BLaER1 treated with 17β-estradiol and CSF1 and Interleukin-3, amounts not matched to agents 10 nM and 100 nM (cell line): Measurements from ENCODE around the gene DNAH17.

ENCODE experiments used
- H3K27ac ChIP-seq, 11 experiments: shearing (Covaris generic); formaldehyde crosslinking; 2 replicates each; pipeline ENCODE4 v1.8.1; 2022
- H3K27me3 ChIP-seq, 11 experiments: shearing (Covaris generic); formaldehyde crosslinking; 2 replicates each; pipeline ENCODE4 v1.8.1; 2022
- H3K36me3 ChIP-seq, 11 experiments: shearing (Covaris generic); formaldehyde crosslinking; 2 replicates each; pipeline ENCODE4 v1.8.1; 2022
- H3K4me1 ChIP-seq, 10 experiments: shearing (Covaris generic); formaldehyde crosslinking; 2 replicates each; pipeline ENCODE4 v1.8.1; 2022
- H3K4me2 ChIP-seq, 11 experiments: shearing (Covaris generic); formaldehyde crosslinking; 2 replicates each; pipeline ENCODE4 v1.8.1; 2022
- H3K4me3 ChIP-seq, 10 experiments: shearing (Covaris generic); formaldehyde crosslinking; 2 replicates each; pipeline ENCODE4 v1.8.1; 2022
- H3K9ac ChIP-seq, 11 experiments: shearing (Covaris generic); formaldehyde crosslinking; 2 replicates each; pipeline ENCODE4 v1.8.1; 2022
- H3K9me3 ChIP-seq, 11 experiments: shearing (Covaris generic); formaldehyde crosslinking; replicated peaks in 1 of 11; 2 replicates each; pipeline ENCODE4 v1.8.1; 2022
- H4K20me1 ChIP-seq, 11 experiments: shearing (Covaris generic); formaldehyde crosslinking; 2 replicates each; pipeline ENCODE4 v1.8.1; 2022
- Cebpa-rat ChIP-seq, 11 experiments: shearing (Covaris generic); IDR thresholded peaks; 2 replicates each; pipeline ENCODE4 v1.8.1; 2022

The DNAH17 gene

GRCh38 chr17:78619334-78619733, 42.1 kb upstream of the DNAH17 start:
- Histone ChIP-seq H3K9me3 (peaks cover 16 to 38% (median 32%) of the 10 kb centered on the region in 11 experiments; a peak in 20 of 22 replicates), H3K9ac (no peak overlapping the region), H4K20me1 (no peaks in the 10 kb centered on the region), H3K4me3 (no peak overlapping the region), H3K27ac (no peak overlapping the region), H3K4me2 (no peak overlapping the region), H3K36me3 (peaks cover 0 to 8% (median 0%) of the 10 kb centered on the region in 11 experiments; a peak in 1 of 22 replicates), H3K27me3 (no peaks in the 10 kb centered on the region), H3K4me1 (peaks cover 18 to 42% (median 23%) of the 10 kb centered on the region in 10 experiments)
- TF ChIP-seq Cebpa-rat (IDR thresholded peaks at IDR 0.05): no peak

- H3K4me2 ChIP-seq: peak overlapping the region in 4 of 11 experiments; percentile 11 to 47 (median 22); a peak in 4 of 22 replicates
- no peaks in the 10 kb centered on the region for H4K20me1 ChIP-seq
- no peaks in the 10 kb centered on the region for H3K27me3 ChIP-seq
- TF ChIP-seq Cebpa-rat (IDR thresholded peaks at IDR 0.05): no peak
- no peak overlapping the region for H3K9ac ChIP-seq
- H3K36me3 ChIP-seq: 0 out of 22 replicates have a peak, but pooled peaks cover 0 to 3% (median 0%) of the 10 kb centered on the region in 11 experiments
- H3K9me3 ChIP-seq: peaks cover 16 to 42% (median 32%) of the 10 kb centered on the region in 11 experiments; a peak in 20 of 22 replicates
- H3K4me1 ChIP-seq: peaks cover 17 to 39% (median 23%) of the 10 kb centered on the region in 10 experiments
- no peak overlapping the region for H3K4me3 ChIP-seq
- H3K27ac ChIP-seq: no peak overlapping the region
Observed at GRCh38 chr17:78618264-78619066, 41.3 kb upstream of the DNAH17 start.

GRCh38 chr17:78617511-78618061, 40.4 kb upstream of the DNAH17 start:
- H3K4me2 ChIP-seq: peak overlapping the region in 5 of 11 experiments; percentile 11 to 47 (median 18); a peak in 7 of 22 replicates
- no peak overlapping the region for H3K4me3 ChIP-seq
- peaks cover 16 to 42% (median 32%) of the 10 kb centered on the region in 11 experiments; a peak in 20 of 22 replicates for H3K9me3 ChIP-seq
- H4K20me1 ChIP-seq: no peaks in the 10 kb centered on the region
- H3K27ac ChIP-seq: no peak overlapping the region
- no peak for TF ChIP-seq Cebpa-rat (IDR thresholded peaks at IDR 0.05)
- H3K36me3 ChIP-seq: no peaks in the 10 kb centered on the region
- no peaks in the 10 kb centered on the region for H3K27me3 ChIP-seq
- no peak overlapping the region for H3K9ac ChIP-seq
- H3K4me1 ChIP-seq: peaks cover 8 to 31% (median 21%) of the 10 kb centered on the region in 10 experiments; a peak in 18 of 20 replicates

GRCh38 chr17:78616946-78617345, 39.8 kb upstream of the DNAH17 start:
- no peak for TF ChIP-seq Cebpa-rat (IDR thresholded peaks at IDR 0.05)
- no peak overlapping the region for H3K27ac ChIP-seq
- no peak overlapping the region for H3K4me3 ChIP-seq
- H3K4me1 ChIP-seq: peaks cover 8 to 31% (median 18%) of the 10 kb centered on the region in 10 experiments; a peak in 17 of 20 replicates
- no peak overlapping the region for H3K9ac ChIP-seq
- H3K9me3 ChIP-seq: peaks cover 16 to 42% (median 32%) of the 10 kb centered on the region in 11 experiments; a peak in 20 of 22 replicates
- no peaks in the 10 kb centered on the region for H3K36me3 ChIP-seq
- no peaks in the 10 kb centered on the region for H4K20me1 ChIP-seq
- H3K27me3 ChIP-seq: no peaks in the 10 kb centered on the region
- no peak overlapping the region for H3K4me2 ChIP-seq

- Histone ChIP-seq H4K20me1 (no peaks in the 10 kb centered on the region), H3K9me3 (peaks cover 14 to 37% (median 27%) of the 10 kb centered on the region in 11 experiments; a peak in 20 of 22 replicates), H3K27me3 (no peaks in the 10 kb centered on the region), H3K9ac (no peak overlapping the region), H3K36me3 (no peaks in the 10 kb centered on the region), H3K4me1 (peaks cover 0 to 20% (median 13%) of the 10 kb centered on the region in 10 experiments; a peak in 14 of 20 replicates), H3K4me3 (no peak overlapping the region), H3K4me2 (no peak overlapping the region), H3K27ac (0 out of 22 replicates have a peak overlapping the region, but pooled peaks of 1 of the 11 experiments have one; percentile 28)
- TF ChIP-seq Cebpa-rat (IDR thresholded peaks at IDR 0.05): no peak
Observed at GRCh38 chr17:78615631-78616030, 38.4 kb upstream of the DNAH17 start.

GRCh38 chr17:78613416-78613815, 36.2 kb upstream of the DNAH17 start:
- Histone ChIP-seq H3K4me3 (no peak overlapping the region), H3K9me3 (peaks cover 0 to 19% (median 6%) of the 10 kb centered on the region in 11 experiments; a peak in 16 of 22 replicates), H3K27ac (peak overlapping the region in 1 of 11 experiments; percentile 18; a peak in 1 of 22 replicates), H3K4me2 (peak overlapping the region in 1 of 11 experiments; percentile 24; a peak in 1 of 22 replicates), H3K9ac (no peak overlapping the region), H3K27me3 (no peaks in the 10 kb centered on the region), H4K20me1 (no peaks in the 10 kb centered on the region), H3K36me3 (no peaks in the 10 kb centered on the region), H3K4me1 (peaks cover 0 to 20% (median 11%) of the 10 kb centered on the region in 10 experiments; a peak in 12 of 20 replicates)
- 0 out of 22 replicates have a peak, but pooled peaks of 1 of the 11 experiments have one; percentile 40 for TF ChIP-seq Cebpa-rat (IDR thresholded peaks at IDR 0.05)

GRCh38 chr17:78611607-78612006, 34.4 kb upstream of the DNAH17 start:
- TF ChIP-seq Cebpa-rat (IDR thresholded peaks at IDR 0.05): no peak
- H3K9me3 ChIP-seq: peaks cover 0 to 21% (median 7%) of the 10 kb centered on the region in 11 experiments; a peak in 13 of 22 replicates
- H3K36me3 ChIP-seq: no peaks in the 10 kb centered on the region
- H3K27me3 ChIP-seq: no peaks in the 10 kb centered on the region
- H3K4me3 ChIP-seq: no peak overlapping the region
- H3K27ac ChIP-seq: no peak overlapping the region
- peaks cover 0 to 10% (median 6%) of the 10 kb centered on the region in 10 experiments; a peak in 7 of 20 replicates for H3K4me1 ChIP-seq
- H3K4me2 ChIP-seq: peak overlapping the region in 4 of 11 experiments; percentile 1 to 21 (median 18); a peak in 7 of 22 replicates
- no peak overlapping the region for H3K9ac ChIP-seq
- no peaks in the 10 kb centered on the region for H4K20me1 ChIP-seq

- no peaks in the 10 kb centered on the region for H4K20me1 ChIP-seq
- no peaks in the 10 kb centered on the region for H3K27me3 ChIP-seq
- peaks cover 0 to 10% (median 6%) of the 10 kb centered on the region in 10 experiments; a peak in 7 of 20 replicates for H3K4me1 ChIP-seq
- no peak overlapping the region for H3K4me2 ChIP-seq
- H3K36me3 ChIP-seq: no peaks in the 10 kb centered on the region
- no peak overlapping the region for H3K9ac ChIP-seq
- TF ChIP-seq Cebpa-rat (IDR thresholded peaks at IDR 0.05): no peak
- no peak overlapping the region for H3K27ac ChIP-seq
- H3K9me3 ChIP-seq: peaks cover 0 to 21% (median 7%) of the 10 kb centered on the region in 11 experiments; a peak in 13 of 22 replicates
- H3K4me3 ChIP-seq: no peak overlapping the region
Observed at GRCh38 chr17:78610951-78611511, 33.8 kb upstream of the DNAH17 start.
